KMS-11 (cell line): ENCODE data around the gene FHOD3.
A peak's percentile ranks its signal among the peaks of the same experiment; 100 is the strongest.

ENCODE experiments used
- H2AFZ ChIP-seq: fragments of 200-600 bp; sonication (generic); 2 replicates; pipeline ENCODE4 v1.6.1; 2016; ENCODE audit warnings: antibody characterized with exemption, mixed run types, low read depth
- H3K27ac ChIP-seq: fragments of 200-600 bp; sonication (generic); 2 replicates; pipeline ENCODE4 v1.6.1; 2016; ENCODE audit warnings: mild to moderate bottlenecking, mixed run types
- H3K27me3 ChIP-seq: fragments of 200-600 bp; sonication (generic); 2 replicates; pipeline ENCODE4 v1.6.1; 2017; ENCODE audit warnings: mild to moderate bottlenecking, low read depth, mixed run types, moderate library complexity; ENCODE audit not compliant: insufficient read depth
- H3K36me3 ChIP-seq: fragments of 200-600 bp; sonication (generic); 2 replicates; pipeline ENCODE4 v1.6.1; 2017; ENCODE audit warnings: mild to moderate bottlenecking, mixed run types; ENCODE audit not compliant: insufficient read depth
- H3K4me1 ChIP-seq: fragments of 200-600 bp; sonication (generic); 2 replicates; pipeline ENCODE4 v1.6.1; 2016; ENCODE audit warnings: mild to moderate bottlenecking, low read depth, mixed run types; ENCODE audit not compliant: poor library complexity, severe bottlenecking
- H3K4me2 ChIP-seq: fragments of 200-600 bp; sonication (generic); 2 replicates; pipeline ENCODE4 v1.7.0; 2016; ENCODE audit warnings: mild to moderate bottlenecking, mixed run types
- H3K4me3 ChIP-seq: fragments of 200-600 bp; sonication (generic); IDR thresholded peaks from 2 replicates; pipeline ENCODE4 v1.6.1; 2017; ENCODE audit warnings: low read depth, low read length, mixed read lengths; ENCODE audit not compliant: insufficient read depth
- H3K79me2 ChIP-seq: fragments of 200-600 bp; sonication (generic); 2 replicates; pipeline ENCODE4 v1.6.1; 2016; ENCODE audit warnings: low read depth, mixed run types; ENCODE audit not compliant: insufficient read depth
- H3K9ac ChIP-seq: fragments of 200-600 bp; sonication (generic); 2 replicates; pipeline ENCODE4 v1.6.1; 2016; ENCODE audit warnings: mild to moderate bottlenecking, mixed run types
- H4K20me1 ChIP-seq: fragments of 200-600 bp; sonication (generic); 2 replicates; pipeline ENCODE4 v1.6.1; 2016; ENCODE audit warnings: mild to moderate bottlenecking, mixed run types; ENCODE audit not compliant: insufficient read depth
- CTCF ChIP-seq: fragments of 200-600 bp; sonication (generic); conservative IDR thresholded peaks from 2 replicates; pipeline ENCODE4 v1.6.1; 2017; ENCODE audit warnings: low read depth, mild to moderate bottlenecking, antibody characterized with exemption, low read length, moderate library complexity, mixed read lengths

Gene FHOD3

GRCh38 chr18:36568487-36568886, 271.0 kb downstream of the FHOD3 start:
- H3K27me3 ChIP-seq, result no peaks in the 10 kb centered on the region
- no peaks in the 10 kb centered on the region for H3K36me3 ChIP-seq
- H3K9ac ChIP-seq, result no peak overlapping the region
- no peaks in the 10 kb centered on the region for H4K20me1 ChIP-seq
- no peak overlapping the region for H3K27ac ChIP-seq
- H3K79me2 ChIP-seq, result no peaks in the 10 kb centered on the region
- H3K4me1 ChIP-seq, result no peaks in the 10 kb centered on the region
- no peak overlapping the region for H2AFZ ChIP-seq
- H3K4me2 ChIP-seq, result no peak overlapping the region
- no peak for TF ChIP-seq CTCF
- no peak overlapping the region for H3K4me3 ChIP-seq

GRCh38 chr18:36572135-36572856, 274.8 kb downstream of the FHOD3 start:
- Histone ChIP-seq H3K27ac (no peak overlapping the region), H3K4me2 (no peak overlapping the region)
- peak; percentile 34; the same call in 1 of the 2 replicates for TF ChIP-seq CTCF

GRCh38 chr18:36576339-36576738, 278.8 kb downstream of the FHOD3 start:
- no peaks in the 10 kb centered on the region for H3K79me2 ChIP-seq
- TF ChIP-seq CTCF, result no peak
- no peaks in the 10 kb centered on the region for H3K36me3 ChIP-seq
- H3K4me3 ChIP-seq, result no peak overlapping the region
- H3K27me3 ChIP-seq, result no peaks in the 10 kb centered on the region
- no peak overlapping the region for H3K9ac ChIP-seq
- no peak overlapping the region for H3K4me2 ChIP-seq
- H2AFZ ChIP-seq, result no peak overlapping the region
- H4K20me1 ChIP-seq, result no peaks in the 10 kb centered on the region
- no peaks in the 10 kb centered on the region for H3K4me1 ChIP-seq
- H3K27ac ChIP-seq, result no peak overlapping the region

More at GRCh38 chr18:36572135-36572856, 274.8 kb downstream of the FHOD3 start:
- Histone ChIP-seq H2AFZ (no peak overlapping the region), H3K9ac (no peak overlapping the region), H4K20me1 (no peaks in the 10 kb centered on the region), H3K79me2 (no peaks in the 10 kb centered on the region), H3K36me3 (no peaks in the 10 kb centered on the region), H3K4me1 (no peaks in the 10 kb centered on the region), H3K4me3 (no peak overlapping the region), H3K27me3 (no peaks in the 10 kb centered on the region)

GRCh38 chr18:36578871-36579710, 281.6 kb downstream of the FHOD3 start:
- Histone ChIP-seq H3K4me1 (no peaks in the 10 kb centered on the region), H3K36me3 (no peaks in the 10 kb centered on the region), H3K27me3 (no peaks in the 10 kb centered on the region), H4K20me1 (no peaks in the 10 kb centered on the region), H3K9ac (no peak overlapping the region), H3K79me2 (no peaks in the 10 kb centered on the region), H2AFZ (no peak overlapping the region), H3K27ac (no peak overlapping the region), H3K4me3 (no peak overlapping the region), H3K4me2 (no peak overlapping the region)
- TF ChIP-seq CTCF, result no peak
